HG02588 (cell line): ENCODE results near the gene ARHGEF9.
"Not testable (repeated sequence)": the region's sequence is repeated elsewhere in the genome, so short reads cannot be mapped to it uniquely, and the experiment has no call there.

Experiments used
- ATAC-seq: cut with Tn5 transposase; IDR thresholded peaks from one replicate; pipeline ENCODE4 v1.9.1; 2021; ENCODE audit warnings: mild to moderate bottlenecking, moderate library complexity; ENCODE audit not compliant: unreplicated experiment

ARHGEF9 gene

GRCh38 chrX:63664083-63664482 is 120.9 kb downstream of the ARHGEF9 start:
- ATAC-seq = no peak

DNA sequence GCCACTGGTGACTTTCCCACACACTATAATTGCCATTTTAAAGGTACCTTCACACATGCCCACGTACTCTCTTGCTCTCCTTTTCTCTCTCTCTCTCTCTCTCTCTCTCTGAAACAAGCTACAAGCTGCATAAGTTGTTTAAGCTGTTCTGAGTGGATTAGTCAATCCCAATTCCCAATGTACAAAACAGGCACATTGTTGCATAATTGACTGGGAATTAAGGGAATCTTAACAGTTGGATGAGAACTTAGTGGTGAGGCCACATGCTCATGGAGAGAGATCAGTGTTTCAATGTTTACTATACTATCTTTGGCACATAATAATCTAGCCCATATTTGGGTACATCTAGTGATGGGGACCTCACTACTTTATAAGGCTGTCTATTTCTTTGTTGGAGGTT is 123.3 kb downstream of the ARHGEF9 start:
- ATAC-seq = no peak

GRCh38 chrX:63658920-63659319 is 126.1 kb downstream of the ARHGEF9 start:
- ATAC-seq = no peak

- ATAC-seq = no peak
Measured at GRCh38 chrX:63657821-63658220, 127.2 kb downstream of the ARHGEF9 start.

GRCh38 chrX:63656871-63657580 is 128.0 kb downstream of the ARHGEF9 start:
- no peak for ATAC-seq

DNA sequence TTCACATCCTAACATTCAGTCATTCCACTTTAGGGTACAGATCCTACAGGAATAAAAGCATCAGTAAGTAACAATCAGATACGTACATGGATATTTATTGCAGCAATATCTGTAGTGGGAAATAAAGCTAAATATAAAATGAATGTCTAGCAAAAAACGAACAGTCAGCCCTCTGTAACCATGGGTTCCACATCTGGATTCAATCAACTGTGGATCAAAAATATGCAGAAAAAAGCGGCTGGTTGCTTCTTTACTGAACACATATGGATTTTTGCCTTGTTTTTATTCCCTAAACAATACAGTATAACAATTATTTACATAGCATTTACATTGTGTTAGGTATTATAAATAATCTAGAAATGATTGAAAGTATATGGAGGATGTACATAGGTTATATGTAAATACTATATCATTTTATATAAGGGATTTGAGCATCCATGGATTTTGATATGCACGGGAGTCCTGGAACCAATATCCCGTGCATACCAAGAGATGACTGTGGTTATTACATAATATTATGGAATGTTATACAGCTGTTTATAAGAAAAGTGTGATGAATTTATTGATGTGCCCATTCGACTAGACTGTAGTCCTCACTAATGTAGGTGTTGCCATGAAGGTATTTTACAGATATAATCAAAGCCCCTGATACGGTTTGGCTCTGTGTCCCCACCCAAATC is 132.8 kb downstream of the ARHGEF9 start:
- no peak for ATAC-seq

GRCh38 chrX:63645748-63646147 is 139.3 kb downstream of the ARHGEF9 start:
- not testable (repeated sequence) for ATAC-seq

- no peak for ATAC-seq
Measured at GRCh38 chrX:63635750-63636149, 149.3 kb downstream of the ARHGEF9 start.

DNA sequence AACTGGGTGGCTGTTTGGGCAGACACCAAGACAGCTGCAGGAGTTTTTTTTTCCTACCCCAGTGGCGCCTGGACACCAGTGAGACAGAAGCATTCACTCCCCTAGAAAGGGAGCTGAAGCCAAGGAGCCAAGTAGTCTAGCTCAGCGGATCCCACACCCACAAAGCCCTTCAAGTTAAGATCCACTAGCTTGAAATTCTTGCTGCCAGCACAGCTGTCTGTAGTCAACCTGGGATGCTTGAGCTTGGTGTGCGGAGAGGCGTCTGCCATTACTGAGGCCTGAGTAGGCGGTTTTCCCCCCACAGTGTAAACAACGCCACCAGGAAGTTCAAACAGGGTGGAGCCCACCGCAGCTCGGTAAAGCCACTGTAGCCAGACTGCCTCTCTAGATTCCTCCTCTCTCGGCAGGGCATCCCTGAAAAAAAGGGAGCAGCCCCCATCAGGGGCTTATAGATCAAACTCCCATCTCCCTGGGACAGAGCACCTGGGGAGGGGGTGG is 171.4 kb downstream of the ARHGEF9 start:
- no peak for ATAC-seq

- no peak for ATAC-seq
Measured at GRCh38 chrX:63585936-63586335, 199.1 kb downstream of the ARHGEF9 start.
